ENCODE measurements around the gene PDE4D.

Gene PDE4D

DNA sequence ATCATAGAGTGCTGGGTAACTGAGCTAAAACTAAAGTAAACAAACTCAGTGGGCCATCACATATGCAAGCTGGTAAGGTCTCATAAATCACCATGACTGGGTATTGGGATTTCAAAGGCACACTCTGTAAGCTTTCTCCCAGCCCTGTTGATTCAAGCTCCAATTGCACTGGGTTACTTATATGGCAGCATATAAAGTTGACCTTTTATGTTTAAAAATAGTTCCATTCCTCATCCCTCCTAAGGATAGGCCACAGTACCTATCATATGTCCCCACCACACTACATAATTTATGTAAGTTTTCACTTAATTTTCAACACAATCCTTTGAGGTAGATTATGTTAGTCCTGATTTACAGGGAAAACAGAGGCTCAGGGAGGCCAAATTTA, 872.2 kb downstream of the PDE4D start:
- Histone ChIP-seq H3K79me1 (replicated peaks; ENCODE audit: low read length, poor library complexity, severe bottlenecking) (peaks cover 19% of the 10 kb centered on the region), H4K91ac (ENCODE audit: low read length) (no peak overlapping the region), H2AFZ (ENCODE audit: low read depth, low read length) (no peak overlapping the region), H3K27me3 (ENCODE audit: control insufficient read depth in 1 of 2, insufficient read depth in 1 of 2, low read length in 2 of 2) (no peaks in the 10 kb centered on the region), H3K23ac (ENCODE audit: low read length in 2 of 2) (no peak overlapping the region), H2BK12ac (ENCODE audit: low read length in 2 of 2) (no peak overlapping the region), H3K18ac (ENCODE audit: low read depth in 1 of 2, low read length in 2 of 2) (no peak overlapping the region), H4K8ac (ENCODE audit: low read length) (no peak overlapping the region), H2BK120ac (ENCODE audit: low read depth, low read length) (no peak overlapping the region), H3K9ac (ENCODE audit: low read length) (no peak overlapping the region), H3K14ac (ENCODE audit: low read length in 2 of 2) (no peak overlapping the region), H3K27ac (ENCODE audit: low read length, poor library complexity, severe bottlenecking) (no peak overlapping the region), H3K4me3 (ENCODE audit: insufficient read depth in 1 of 2, low read depth in 1 of 2, low read length in 2 of 2) (no peak overlapping the region), H2BK5ac (ENCODE audit: low read depth, low read length, poor library complexity, severe bottlenecking) (no peak overlapping the region), H3K4me2 (ENCODE audit: low read length, poor library complexity, severe bottlenecking) (no peak overlapping the region), H2AK5ac (ENCODE audit: low read length, severe bottlenecking) (no peak overlapping the region), H3K36me3 (ENCODE audit: control insufficient read depth in 1 of 2, insufficient read depth in 2 of 2, low read depth in 1 of 2, low read length in 2 of 2) (no peaks in the 10 kb centered on the region), H3K4me1 (ENCODE audit: control insufficient read depth, insufficient read depth, low read depth, low read length) (peaks cover 4% of the 10 kb centered on the region), H3K4ac (ENCODE audit: low read depth in 1 of 2, low read length in 2 of 2) (no peak overlapping the region), H2BK15ac (ENCODE audit: low read depth, poor library complexity, severe bottlenecking) (no peak overlapping the region), H3K9me3 (ENCODE audit: control insufficient read depth, low read length) (no peaks in the 10 kb centered on the region)
- DNase-seq = no peak

DNA sequence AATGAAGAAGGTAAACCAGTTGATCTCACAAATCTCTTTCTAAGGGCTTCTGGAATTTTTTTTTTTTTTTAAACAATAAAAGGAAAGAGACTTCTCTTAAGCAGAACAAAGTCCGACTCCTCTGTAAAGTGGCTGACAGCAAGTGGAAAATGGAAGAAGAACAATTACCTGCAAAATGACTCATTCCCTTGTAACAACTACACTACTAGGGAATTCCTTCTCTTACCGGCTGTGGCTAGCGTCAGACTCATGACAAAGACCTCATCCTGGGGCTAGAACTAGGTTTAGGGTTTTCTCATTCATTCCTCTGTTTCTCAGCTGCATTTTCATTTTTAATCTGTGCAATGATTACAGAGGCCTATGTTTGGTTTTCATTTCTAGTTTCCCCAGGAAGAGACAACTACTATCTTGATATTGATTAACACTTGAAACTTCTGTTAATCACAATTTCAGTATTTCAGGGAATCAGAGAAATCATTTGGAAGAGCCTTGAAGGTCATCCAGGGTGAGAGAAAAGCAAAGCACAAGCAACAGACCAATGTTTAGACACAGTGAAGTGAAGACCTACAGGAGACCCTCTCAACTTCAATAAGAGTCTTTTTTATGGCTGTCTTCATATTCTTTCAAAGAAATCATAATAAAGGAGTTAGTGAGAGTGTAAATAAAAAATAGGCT, 872.8 kb downstream of the PDE4D start:
- Histone ChIP-seq H3K27me3 (ENCODE audit: control insufficient read depth in 1 of 2, insufficient read depth in 1 of 2, low read length in 2 of 2) (no peaks in the 10 kb centered on the region), H3K9me3 (ENCODE audit: control insufficient read depth, low read length) (no peaks in the 10 kb centered on the region), H2BK120ac (ENCODE audit: low read depth, low read length) (no peak overlapping the region), H4K8ac (ENCODE audit: low read length) (no peak overlapping the region), H3K4me1 (ENCODE audit: control insufficient read depth, insufficient read depth, low read depth, low read length) (peaks cover 4% of the 10 kb centered on the region), H3K23ac (ENCODE audit: low read length in 2 of 2) (no peak overlapping the region), H3K4me2 (ENCODE audit: low read length, poor library complexity, severe bottlenecking) (no peak overlapping the region), H3K9ac (ENCODE audit: low read length) (no peak overlapping the region), H2BK12ac (ENCODE audit: low read length in 2 of 2) (no peak overlapping the region), H2AFZ (ENCODE audit: low read depth, low read length) (no peak overlapping the region), H2AK5ac (ENCODE audit: low read length, severe bottlenecking) (no peak overlapping the region), H3K36me3 (ENCODE audit: control insufficient read depth in 1 of 2, insufficient read depth in 2 of 2, low read depth in 1 of 2, low read length in 2 of 2) (no peaks in the 10 kb centered on the region), H2BK5ac (ENCODE audit: low read depth, low read length, poor library complexity, severe bottlenecking) (no peak overlapping the region), H3K4me3 (ENCODE audit: insufficient read depth in 1 of 2, low read depth in 1 of 2, low read length in 2 of 2) (no peak overlapping the region), H2BK15ac (ENCODE audit: low read depth, poor library complexity, severe bottlenecking) (no peak overlapping the region), H3K14ac (ENCODE audit: low read length in 2 of 2) (no peak overlapping the region), H3K18ac (ENCODE audit: low read depth in 1 of 2, low read length in 2 of 2) (no peak overlapping the region), H3K4ac (ENCODE audit: low read depth in 1 of 2, low read length in 2 of 2) (no peak overlapping the region), H3K27ac (ENCODE audit: low read length, poor library complexity, severe bottlenecking) (no peak overlapping the region), H4K91ac (ENCODE audit: low read length) (no peak overlapping the region), H3K79me1 (replicated peaks; ENCODE audit: low read length, poor library complexity, severe bottlenecking) (peaks cover 18% of the 10 kb centered on the region)
- no peak for DNase-seq
- WGBS = 100% methylated on average over 1 of the region's 3 CpGs

DNA sequence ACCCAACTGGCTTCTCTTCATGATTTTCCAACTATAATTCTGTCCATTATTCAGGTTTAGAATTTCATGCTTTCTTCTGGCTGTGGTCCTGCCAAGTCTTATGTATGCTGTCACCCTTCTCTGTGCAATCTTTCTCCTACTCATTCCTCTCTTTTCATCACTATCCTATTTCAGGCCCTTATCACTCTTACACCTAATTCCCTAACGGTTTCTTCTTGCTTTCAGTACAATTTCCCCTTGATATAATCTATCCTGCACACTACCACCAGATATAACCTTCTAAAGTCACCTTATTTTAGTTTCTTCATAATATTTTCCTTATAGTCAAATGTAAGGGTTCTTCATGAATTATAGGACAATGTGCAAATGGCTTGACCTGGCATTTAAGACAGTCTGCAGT, 874.4 kb downstream of the PDE4D start:
- Histone ChIP-seq H2BK5ac (ENCODE audit: low read depth, low read length, poor library complexity, severe bottlenecking) (no peak overlapping the region), H4K91ac (ENCODE audit: low read length) (no peak overlapping the region), H3K9me3 (ENCODE audit: control insufficient read depth, low read length) (no peaks in the 10 kb centered on the region), H2BK120ac (ENCODE audit: low read depth, low read length) (no peak overlapping the region), H3K14ac (ENCODE audit: low read length in 2 of 2) (no peak overlapping the region), H2BK12ac (ENCODE audit: low read length in 2 of 2) (no peak overlapping the region), H3K4ac (ENCODE audit: low read depth in 1 of 2, low read length in 2 of 2) (no peak overlapping the region), H3K4me2 (ENCODE audit: low read length, poor library complexity, severe bottlenecking) (no peak overlapping the region), H2AFZ (ENCODE audit: low read depth, low read length) (no peak overlapping the region), H3K9ac (ENCODE audit: low read length) (no peak overlapping the region), H3K4me3 (ENCODE audit: insufficient read depth in 1 of 2, low read depth in 1 of 2, low read length in 2 of 2) (no peak overlapping the region), H3K18ac (ENCODE audit: low read depth in 1 of 2, low read length in 2 of 2) (no peak overlapping the region), H3K36me3 (ENCODE audit: control insufficient read depth in 1 of 2, insufficient read depth in 2 of 2, low read depth in 1 of 2, low read length in 2 of 2) (no peaks in the 10 kb centered on the region), H3K27ac (ENCODE audit: low read length, poor library complexity, severe bottlenecking) (no peak overlapping the region), H3K27me3 (ENCODE audit: control insufficient read depth in 1 of 2, insufficient read depth in 1 of 2, low read length in 2 of 2) (no peaks in the 10 kb centered on the region), H3K79me1 (replicated peaks; ENCODE audit: low read length, poor library complexity, severe bottlenecking) (peaks cover 15% of the 10 kb centered on the region), H3K23ac (ENCODE audit: low read length in 2 of 2) (no peak overlapping the region), H4K8ac (ENCODE audit: low read length) (no peak overlapping the region), H2BK15ac (ENCODE audit: low read depth, poor library complexity, severe bottlenecking) (no peak overlapping the region), H2AK5ac (ENCODE audit: low read length, severe bottlenecking) (no peak overlapping the region), H3K4me1 (ENCODE audit: control insufficient read depth, insufficient read depth, low read depth, low read length) (peaks cover 4% of the 10 kb centered on the region)
- DNase-seq = no peak
- 93% methylated on average over 1 of the region's 1 CpG for WGBS

DNA sequence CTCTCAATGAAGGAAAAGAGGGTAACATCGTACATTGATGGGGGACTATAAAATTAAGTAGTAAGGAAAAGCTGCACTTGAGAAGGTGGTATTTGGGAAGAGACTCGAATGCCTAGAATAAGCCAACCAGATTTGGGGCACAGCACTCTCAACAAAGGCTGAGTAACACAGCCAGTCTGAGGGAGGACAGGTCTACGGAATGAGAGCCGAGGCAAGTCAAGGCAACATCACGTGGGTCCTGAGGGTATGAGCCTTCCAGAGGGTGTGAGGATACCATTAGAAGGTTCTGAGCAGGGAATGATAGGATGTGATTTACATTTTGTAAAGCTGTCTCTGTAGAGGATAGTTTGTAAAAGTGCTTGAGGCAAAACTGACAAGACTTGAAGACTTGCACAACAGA, 876.6 kb downstream of the PDE4D start:
- H2AK5ac ChIP-seq (ENCODE audit: low read length, severe bottlenecking) = no peak overlapping the region
- 90% methylated on average over 5 of the region's 5 CpGs for WGBS
- H3K79me1 ChIP-seq (replicated peaks; ENCODE audit: low read length, poor library complexity, severe bottlenecking) = peaks cover 7% of the 10 kb centered on the region
- H3K4ac ChIP-seq (ENCODE audit: low read depth in 1 of 2, low read length in 2 of 2) = no peak overlapping the region
- DNase-seq = no peak
- H3K9me3 ChIP-seq (ENCODE audit: control insufficient read depth, low read length) = no peaks in the 10 kb centered on the region
- no peak overlapping the region for H2BK120ac ChIP-seq (ENCODE audit: low read depth, low read length)
- no peak overlapping the region for H3K18ac ChIP-seq (ENCODE audit: low read depth in 1 of 2, low read length in 2 of 2)
- H3K4me1 ChIP-seq (ENCODE audit: control insufficient read depth, insufficient read depth, low read depth, low read length) = peaks cover 2% of the 10 kb centered on the region
- no peak overlapping the region for H3K14ac ChIP-seq (ENCODE audit: low read length in 2 of 2)
- no peak overlapping the region for H3K4me3 ChIP-seq (ENCODE audit: insufficient read depth in 1 of 2, low read depth in 1 of 2, low read length in 2 of 2)
- H3K27me3 ChIP-seq (ENCODE audit: control insufficient read depth in 1 of 2, insufficient read depth in 1 of 2, low read length in 2 of 2) = no peaks in the 10 kb centered on the region
- no peak overlapping the region for H2BK5ac ChIP-seq (ENCODE audit: low read depth, low read length, poor library complexity, severe bottlenecking)
- no peaks in the 10 kb centered on the region for H3K36me3 ChIP-seq (ENCODE audit: control insufficient read depth in 1 of 2, insufficient read depth in 2 of 2, low read depth in 1 of 2, low read length in 2 of 2)
- H3K9ac ChIP-seq (ENCODE audit: low read length) = no peak overlapping the region
- H2BK12ac ChIP-seq (ENCODE audit: low read length in 2 of 2) = peak overlapping the region in 1 of 2 experiments; percentile 3
- no peak overlapping the region for H3K23ac ChIP-seq (ENCODE audit: low read length in 2 of 2)
- H3K4me2 ChIP-seq (ENCODE audit: low read length, poor library complexity, severe bottlenecking) = no peak overlapping the region
- no peak overlapping the region for H2AFZ ChIP-seq (ENCODE audit: low read depth, low read length)
- no peak overlapping the region for H3K27ac ChIP-seq (ENCODE audit: low read length, poor library complexity, severe bottlenecking)
- H4K8ac ChIP-seq (ENCODE audit: low read length) = no peak overlapping the region
- no peak overlapping the region for H4K91ac ChIP-seq (ENCODE audit: low read length)
- no peak overlapping the region for H2BK15ac ChIP-seq (ENCODE audit: low read depth, poor library complexity, severe bottlenecking)

Measured in mesenchymal stem cell (in vitro differentiated cells and primary cell).